Measurements from ENCODE around the gene PPARG.
"Not testable (repeated sequence)": the region's sequence is repeated elsewhere in the genome, so short reads cannot be mapped to it uniquely, and the experiment has no call there.

Gene PPARG

GRCh38 chr3:12445523-12446240 lies 156.8 kb downstream of the PPARG start:
- no peak for DNase-seq

- DNase-seq, result no peak
Measured at GRCh38 chr3:12446298-12446697, 157.4 kb downstream of the PPARG start.

GRCh38 chr3:12447075-12447474 lies 158.2 kb downstream of the PPARG start:
- no peak for DNase-seq

GRCh38 chr3:12448404-12449202 lies 159.7 kb downstream of the PPARG start:
- DNase-seq, result peak in 1 of 2 experiments; percentile 8

GRCh38 chr3:12449889-12450682 lies 161.2 kb downstream of the PPARG start:
- no peak for DNase-seq

GRCh38 chr3:12451481-12451880 lies 162.6 kb downstream of the PPARG start:
- no peak for DNase-seq

- DNase-seq, result no peak
Measured at GRCh38 chr3:12451960-12452359, 163.1 kb downstream of the PPARG start.

GRCh38 chr3:12452361-12453330 lies 163.8 kb downstream of the PPARG start:
- DNase-seq, result no peak

- no peak for DNase-seq
Measured at GRCh38 chr3:12454076-12454815, 165.4 kb downstream of the PPARG start.

- DNase-seq, result no peak
Measured at GRCh38 chr3:12454816-12455121, 165.9 kb downstream of the PPARG start.

- DNase-seq, result no peak
Measured at GRCh38 chr3:12455740-12456139, 166.9 kb downstream of the PPARG start.

- DNase-seq, result no peak
Measured at GRCh38 chr3:12456441-12456840, 167.6 kb downstream of the PPARG start.

- not testable (repeated sequence) for DNase-seq
Measured at GRCh38 chr3:12457380-12457779, 168.5 kb downstream of the PPARG start.

GRCh38 chr3:12458901-12459300 lies 170.0 kb downstream of the PPARG start:
- no peak for DNase-seq

- no peak for DNase-seq
Measured at GRCh38 chr3:12460127-12460526, 171.3 kb downstream of the PPARG start.

GRCh38 chr3:12461097-12461649 lies 172.3 kb downstream of the PPARG start:
- DNase-seq, result no peak

GRCh38 chr3:12462159-12462947 lies 173.5 kb downstream of the PPARG start:
- DNase-seq, result no peak

- DNase-seq, result no peak
Measured at GRCh38 chr3:12463686-12464085, 174.8 kb downstream of the PPARG start.

GRCh38 chr3:12464181-12464580 lies 175.3 kb downstream of the PPARG start:
- DNase-seq, result no peak

GRCh38 chr3:12465151-12465835 lies 176.4 kb downstream of the PPARG start:
- no peak for DNase-seq

All from SW 1271 (cell line).